ENCODE measurements around the gene SOS1. TPM values are rescaled to one million over a fixed set of nuclear protein-coding genes. Genes with fewer than 3 reads are reported as not detected.
A peak's percentile ranks its signal among the peaks of the same experiment; 100 is the strongest.

SOS1 gene
- total RNA-seq, 1 donor from 2014 or later = 35.3 TPM

DNA sequence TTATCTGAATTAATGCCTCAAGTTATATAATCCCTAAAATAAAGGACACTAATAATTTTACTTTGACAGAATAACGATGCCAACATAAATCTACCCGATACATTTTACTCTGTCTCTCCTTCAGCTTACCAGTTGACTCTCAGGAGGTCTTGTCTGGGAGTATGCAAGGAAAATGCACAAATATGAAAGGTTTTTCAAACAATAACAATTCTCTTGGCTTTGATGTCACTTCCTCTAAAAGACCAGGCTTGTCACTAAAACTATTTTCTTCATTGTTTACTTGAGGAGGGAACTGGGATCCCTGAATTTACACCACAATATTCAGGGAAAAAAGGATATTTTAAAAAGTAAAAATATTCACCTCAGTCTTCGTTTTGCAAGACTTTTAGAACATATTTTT lies 97.2 kb downstream of the SOS1 start:
- Mint-ChIP-seq H3K36me3 (ENCODE audit: low read depth, unreplicated experiment) (no peaks in the 10 kb centered on the region), H3K9me3 (ENCODE audit: unreplicated experiment) (no peaks in the 10 kb centered on the region), H3K27me3 (ENCODE audit: unreplicated experiment) (no peaks in the 10 kb centered on the region), H3K27ac (ENCODE audit: unreplicated experiment) (peak overlapping the region; percentile 95), H3K4me1 (ENCODE audit: unreplicated experiment) (peaks cover 9% of the 10 kb centered on the region), H3K4me3 (ENCODE audit: unreplicated experiment) (no peak overlapping the region)
- TF ChIP-seq, protein P1, sequence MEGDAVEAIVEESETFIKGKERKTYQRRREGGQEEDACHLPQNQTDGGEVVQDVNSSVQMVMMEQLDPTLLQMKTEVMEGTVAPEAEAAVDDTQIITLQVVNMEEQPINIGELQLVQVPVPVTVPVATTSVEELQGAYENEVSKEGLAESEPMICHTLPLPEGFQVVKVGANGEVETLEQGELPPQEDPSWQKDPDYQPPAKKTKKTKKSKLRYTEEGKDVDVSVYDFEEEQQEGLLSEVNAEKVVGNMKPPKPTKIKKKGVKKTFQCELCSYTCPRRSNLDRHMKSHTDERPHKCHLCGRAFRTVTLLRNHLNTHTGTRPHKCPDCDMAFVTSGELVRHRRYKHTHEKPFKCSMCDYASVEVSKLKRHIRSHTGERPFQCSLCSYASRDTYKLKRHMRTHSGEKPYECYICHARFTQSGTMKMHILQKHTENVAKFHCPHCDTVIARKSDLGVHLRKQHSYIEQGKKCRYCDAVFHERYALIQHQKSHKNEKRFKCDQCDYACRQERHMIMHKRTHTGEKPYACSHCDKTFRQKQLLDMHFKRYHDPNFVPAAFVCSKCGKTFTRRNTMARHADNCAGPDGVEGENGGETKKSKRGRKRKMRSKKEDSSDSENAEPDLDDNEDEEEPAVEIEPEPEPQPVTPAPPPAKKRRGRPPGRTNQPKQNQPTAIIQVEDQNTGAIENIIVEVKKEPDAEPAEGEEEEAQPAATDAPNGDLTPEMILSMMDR (IDR thresholded peaks at IDR 0.05; ENCODE audit: unreplicated experiment) = no peak
- no peak for DNase-seq (ENCODE audit: low spot score)

DNA sequence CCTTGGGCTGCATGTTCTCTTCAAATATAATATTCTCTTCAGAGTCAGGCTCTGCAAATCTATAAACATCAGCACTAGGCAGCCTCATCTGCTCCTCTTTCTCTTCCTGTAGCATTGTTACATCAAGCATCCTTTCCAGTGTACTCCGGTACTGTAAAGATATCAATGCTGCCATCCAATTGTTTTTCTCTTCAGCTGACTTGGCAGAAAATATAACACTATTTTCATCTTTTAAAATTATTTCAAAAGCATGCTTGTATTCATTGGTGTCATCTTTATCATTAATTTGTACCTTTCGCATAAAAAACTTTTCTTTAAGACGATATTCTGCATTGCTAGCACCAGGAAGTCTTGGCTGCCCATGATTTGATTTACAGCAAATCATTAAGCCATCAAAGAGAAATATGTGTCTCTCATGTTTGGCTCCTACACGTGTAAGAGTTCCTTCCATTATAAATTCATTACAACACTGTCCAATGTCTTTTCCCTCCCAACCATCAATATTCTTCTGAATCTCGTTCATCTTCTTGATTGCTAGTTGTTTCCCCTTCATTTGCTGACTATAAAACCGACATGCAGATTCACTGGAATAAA lies 98.1 kb downstream of the SOS1 start:
- TF ChIP-seq, protein P1 (IDR thresholded peaks at IDR 0.05; ENCODE audit: unreplicated experiment) = no peak
- no peak for DNase-seq (ENCODE audit: low spot score)
- no peaks in the 10 kb centered on the region for H3K36me3 Mint-ChIP-seq (ENCODE audit: low read depth, unreplicated experiment)
- peak overlapping the region; percentile 61 for H3K27ac Mint-ChIP-seq (ENCODE audit: unreplicated experiment)
- H3K9me3 Mint-ChIP-seq (ENCODE audit: unreplicated experiment) = no peaks in the 10 kb centered on the region
- H3K4me1 Mint-ChIP-seq (ENCODE audit: unreplicated experiment) = peaks cover 11% of the 10 kb centered on the region
- H3K4me3 Mint-ChIP-seq (ENCODE audit: unreplicated experiment) = no peak overlapping the region
- H3K27me3 Mint-ChIP-seq (ENCODE audit: unreplicated experiment) = no peaks in the 10 kb centered on the region

DNA sequence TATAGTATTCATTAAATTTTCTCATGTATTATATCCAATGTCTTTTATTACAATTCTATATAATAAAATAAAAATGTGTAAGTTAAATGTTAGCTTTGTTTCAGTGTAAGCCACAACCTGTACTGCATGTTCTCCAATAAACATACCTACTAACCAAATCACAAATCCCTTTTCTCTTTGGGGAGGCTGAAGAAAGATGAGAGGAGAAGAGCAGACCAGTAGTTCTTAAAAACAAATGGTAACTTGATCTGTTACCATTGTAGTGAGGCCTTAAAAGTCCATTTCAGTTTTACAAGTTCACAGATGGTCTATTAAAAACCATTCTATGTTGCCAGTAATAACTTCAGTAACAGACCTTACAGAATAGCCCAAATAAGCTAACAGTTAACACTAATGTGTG lies 100.5 kb downstream of the SOS1 start:
- H3K27ac Mint-ChIP-seq (ENCODE audit: unreplicated experiment) = no peak overlapping the region
- H3K9me3 Mint-ChIP-seq (ENCODE audit: unreplicated experiment) = no peaks in the 10 kb centered on the region
- TF ChIP-seq, protein P1 (IDR thresholded peaks at IDR 0.05; ENCODE audit: unreplicated experiment) = no peak
- no peaks in the 10 kb centered on the region for H3K27me3 Mint-ChIP-seq (ENCODE audit: unreplicated experiment)
- DNase-seq (ENCODE audit: low spot score) = no peak
- H3K4me1 Mint-ChIP-seq (ENCODE audit: unreplicated experiment) = peaks cover 12% of the 10 kb centered on the region
- H3K4me3 Mint-ChIP-seq (ENCODE audit: unreplicated experiment) = no peak overlapping the region
- H3K36me3 Mint-ChIP-seq (ENCODE audit: low read depth, unreplicated experiment) = no peaks in the 10 kb centered on the region

DNA sequence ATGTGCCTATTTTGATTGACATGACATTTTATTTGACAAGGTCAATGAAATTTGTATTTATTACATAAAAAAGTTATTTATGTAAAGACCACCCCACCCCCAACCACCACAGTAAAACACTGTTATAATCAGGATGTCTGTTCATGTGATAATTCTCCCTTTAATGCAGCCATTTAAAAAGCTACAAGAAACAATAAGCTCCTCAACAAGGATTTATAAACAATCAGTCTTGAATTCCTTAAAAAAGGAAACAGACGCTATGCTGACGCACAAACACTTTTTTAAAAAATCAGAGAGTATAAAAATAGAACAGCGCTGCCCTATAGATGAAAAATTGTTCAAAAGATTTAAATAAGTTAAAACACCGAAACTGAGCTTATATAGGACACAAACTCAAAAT lies 102.2 kb downstream of the SOS1 start:
- no peaks in the 10 kb centered on the region for H3K36me3 Mint-ChIP-seq (ENCODE audit: low read depth, unreplicated experiment)
- no peak for DNase-seq (ENCODE audit: low spot score)
- peak overlapping the region; percentile 30 for H3K27ac Mint-ChIP-seq (ENCODE audit: unreplicated experiment)
- no peak overlapping the region for H3K4me3 Mint-ChIP-seq (ENCODE audit: unreplicated experiment)
- no peaks in the 10 kb centered on the region for H3K9me3 Mint-ChIP-seq (ENCODE audit: unreplicated experiment)
- H3K4me1 Mint-ChIP-seq (ENCODE audit: unreplicated experiment) = peaks cover 11% of the 10 kb centered on the region
- TF ChIP-seq, protein P1 (IDR thresholded peaks at IDR 0.05; ENCODE audit: unreplicated experiment) = no peak
- H3K27me3 Mint-ChIP-seq (ENCODE audit: unreplicated experiment) = no peaks in the 10 kb centered on the region

DNA sequence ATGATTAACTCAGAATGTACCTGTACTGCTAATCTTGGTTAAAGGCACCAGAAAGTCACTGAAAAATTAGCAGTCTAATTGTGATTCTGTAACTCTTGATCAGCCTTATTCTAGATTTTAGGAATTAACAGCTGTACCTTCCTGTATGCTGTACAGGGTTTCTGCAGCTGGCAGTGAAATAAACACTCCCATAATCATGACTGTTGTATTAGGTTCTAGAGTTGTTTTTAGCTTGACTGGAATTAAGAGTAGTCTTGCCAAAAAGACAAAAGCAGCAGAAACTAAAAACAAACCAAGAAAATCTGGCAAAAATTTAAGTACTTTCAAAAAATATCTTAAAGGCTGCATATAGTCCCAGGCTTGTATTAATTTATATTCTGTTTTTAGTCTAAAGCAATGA lies 103.5 kb downstream of the SOS1 start:
- H3K27me3 Mint-ChIP-seq (ENCODE audit: unreplicated experiment) = no peaks in the 10 kb centered on the region
- H3K27ac Mint-ChIP-seq (ENCODE audit: unreplicated experiment) = no peak overlapping the region
- H3K4me3 Mint-ChIP-seq (ENCODE audit: unreplicated experiment) = no peak overlapping the region
- DNase-seq (ENCODE audit: low spot score) = no peak
- H3K4me1 Mint-ChIP-seq (ENCODE audit: unreplicated experiment) = peaks cover 10% of the 10 kb centered on the region
- TF ChIP-seq, protein P1 (IDR thresholded peaks at IDR 0.05; ENCODE audit: unreplicated experiment) = no peak
- H3K9me3 Mint-ChIP-seq (ENCODE audit: unreplicated experiment) = no peaks in the 10 kb centered on the region
- H3K36me3 Mint-ChIP-seq (ENCODE audit: low read depth, unreplicated experiment) = peaks cover 3% of the 10 kb centered on the region
